Fibroblast of pulmonary artery (primary cell): ENCODE measurements around the gene ZFP64.
"Not testable (repeated sequence)": the region's sequence is repeated elsewhere in the genome, so short reads cannot be mapped to it uniquely, and the experiment has no call there.

Source experiments
- DNase-seq: peaks from one replicate; pipeline ENCODE4 v3.0.0-alpha.2; 2010; ENCODE audit warnings: low read depth
- H3K4me3 ChIP-seq: replicated peaks from 2 replicates; pipeline ENCODE4 v1.5.1; 2011; ENCODE audit warnings: low read depth, mild to moderate bottlenecking, control low read depth, low read length, moderate library complexity
- TF ChIP-seq, protein P1 (sequence below): IDR thresholded peaks from 2 replicates; pipeline ENCODE4 v1.5.1; 2011; ENCODE audit warnings: mild to moderate bottlenecking, control low read depth, low read length, inconsistent platforms; ENCODE audit errors: missing control alignments

Gene ZFP64

DNA sequence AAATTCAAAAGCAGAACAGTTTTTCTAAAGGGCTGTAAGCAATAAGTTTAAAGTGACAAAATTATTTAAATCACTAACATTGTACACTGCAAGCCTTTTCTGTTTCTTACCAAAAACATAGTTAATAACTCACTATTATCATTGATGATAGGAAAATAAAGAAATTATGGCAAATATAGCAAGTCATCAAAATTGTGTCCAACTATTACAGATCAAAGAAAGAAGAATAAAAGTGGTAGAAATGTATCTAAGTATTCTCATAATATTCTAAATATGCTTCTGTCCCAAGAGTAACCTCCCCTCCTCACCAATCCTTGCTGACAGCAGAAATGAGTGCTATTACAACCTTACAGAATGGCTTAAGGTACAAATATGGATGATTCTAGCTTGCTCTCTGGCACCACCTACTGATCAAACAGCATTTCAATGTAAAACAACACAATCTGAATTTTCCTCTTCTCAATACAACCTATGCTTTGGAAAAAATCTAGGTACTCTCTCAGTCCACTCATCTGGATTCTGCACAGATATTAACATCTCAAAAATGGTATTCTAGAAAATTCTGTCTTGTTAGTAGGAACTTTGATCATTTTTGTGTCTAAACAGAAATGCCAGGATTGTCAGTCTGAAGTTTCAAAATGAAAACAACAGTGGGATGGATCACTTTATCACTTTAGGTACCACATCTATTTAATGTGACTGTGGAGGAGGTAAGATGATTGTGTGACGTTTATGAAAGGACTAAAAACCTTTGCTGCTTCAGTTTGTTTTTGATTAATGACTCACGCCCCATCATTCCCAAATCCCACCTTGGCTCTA is 40.9 kb downstream of the ZFP64 start:
- H3K4me3 ChIP-seq, result no peak overlapping the region
- TF ChIP-seq, protein P1, sequence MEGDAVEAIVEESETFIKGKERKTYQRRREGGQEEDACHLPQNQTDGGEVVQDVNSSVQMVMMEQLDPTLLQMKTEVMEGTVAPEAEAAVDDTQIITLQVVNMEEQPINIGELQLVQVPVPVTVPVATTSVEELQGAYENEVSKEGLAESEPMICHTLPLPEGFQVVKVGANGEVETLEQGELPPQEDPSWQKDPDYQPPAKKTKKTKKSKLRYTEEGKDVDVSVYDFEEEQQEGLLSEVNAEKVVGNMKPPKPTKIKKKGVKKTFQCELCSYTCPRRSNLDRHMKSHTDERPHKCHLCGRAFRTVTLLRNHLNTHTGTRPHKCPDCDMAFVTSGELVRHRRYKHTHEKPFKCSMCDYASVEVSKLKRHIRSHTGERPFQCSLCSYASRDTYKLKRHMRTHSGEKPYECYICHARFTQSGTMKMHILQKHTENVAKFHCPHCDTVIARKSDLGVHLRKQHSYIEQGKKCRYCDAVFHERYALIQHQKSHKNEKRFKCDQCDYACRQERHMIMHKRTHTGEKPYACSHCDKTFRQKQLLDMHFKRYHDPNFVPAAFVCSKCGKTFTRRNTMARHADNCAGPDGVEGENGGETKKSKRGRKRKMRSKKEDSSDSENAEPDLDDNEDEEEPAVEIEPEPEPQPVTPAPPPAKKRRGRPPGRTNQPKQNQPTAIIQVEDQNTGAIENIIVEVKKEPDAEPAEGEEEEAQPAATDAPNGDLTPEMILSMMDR, result peak; percentile 89
- peak; percentile 71 for DNase-seq

DNA sequence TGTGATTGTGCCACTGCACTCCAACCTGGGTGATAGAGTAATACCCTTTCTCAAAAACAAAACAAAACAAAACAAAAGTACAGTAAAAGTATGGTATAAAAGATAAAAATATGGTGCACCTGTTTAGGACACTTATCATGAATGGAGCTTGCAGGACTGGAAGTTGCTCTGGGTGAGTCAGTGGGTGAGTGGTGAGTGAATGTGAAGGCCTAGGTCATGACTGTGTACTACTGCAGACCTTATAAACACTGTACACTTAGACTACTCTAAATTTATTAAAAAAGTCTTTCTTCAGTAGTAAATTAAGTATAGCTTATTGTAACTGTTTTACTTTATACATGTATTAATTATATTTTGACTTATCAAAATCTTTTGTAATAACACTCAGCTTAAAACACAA is 46.0 kb downstream of the ZFP64 start:
- DNase-seq, result no peak
- TF ChIP-seq, protein P1, result no peak
- H3K4me3 ChIP-seq, result no peak overlapping the region

DNA sequence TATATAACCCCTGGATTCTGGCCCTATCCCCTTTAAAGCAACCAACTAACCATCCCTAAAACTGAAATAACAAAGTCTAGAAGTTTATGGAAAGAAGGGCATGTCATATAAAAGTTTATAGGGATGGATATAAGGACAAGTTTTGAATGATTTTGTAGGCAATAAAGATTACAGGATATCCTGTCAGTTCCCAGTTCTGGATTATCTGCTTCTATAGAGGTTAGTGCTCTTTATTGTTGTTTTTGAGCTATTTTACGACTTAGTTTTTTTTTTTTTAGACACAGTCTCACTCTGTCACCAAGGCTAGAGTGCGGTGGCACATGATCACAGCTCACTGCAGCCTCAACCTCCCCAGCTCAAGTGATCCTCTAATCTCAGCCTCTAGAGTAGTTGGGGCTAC is 48.3 kb downstream of the ZFP64 start:
- no peak overlapping the region for H3K4me3 ChIP-seq
- no peak for DNase-seq
- TF ChIP-seq, protein P1, result no peak

DNA sequence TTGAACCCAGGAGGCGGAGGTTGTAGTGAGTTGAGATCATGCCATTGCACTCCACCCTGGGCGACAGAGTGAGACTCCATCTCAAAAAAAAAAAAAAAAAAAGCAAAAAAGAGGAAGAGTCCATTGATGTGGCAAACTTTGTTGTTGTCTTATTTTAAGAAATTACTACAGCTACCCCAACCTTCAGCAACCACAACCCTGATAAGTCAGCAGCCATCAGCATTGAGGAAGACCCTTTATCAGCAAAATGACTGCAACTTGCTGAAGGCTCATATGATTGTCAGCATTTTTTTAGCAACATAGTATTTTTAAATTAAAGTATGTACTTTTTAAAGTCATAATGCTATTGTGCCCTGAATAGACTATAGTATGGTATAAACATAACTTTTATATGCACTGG is 48.8 kb downstream of the ZFP64 start:
- no peak for DNase-seq
- TF ChIP-seq, protein P1, result no peak
- no peak overlapping the region for H3K4me3 ChIP-seq

DNA sequence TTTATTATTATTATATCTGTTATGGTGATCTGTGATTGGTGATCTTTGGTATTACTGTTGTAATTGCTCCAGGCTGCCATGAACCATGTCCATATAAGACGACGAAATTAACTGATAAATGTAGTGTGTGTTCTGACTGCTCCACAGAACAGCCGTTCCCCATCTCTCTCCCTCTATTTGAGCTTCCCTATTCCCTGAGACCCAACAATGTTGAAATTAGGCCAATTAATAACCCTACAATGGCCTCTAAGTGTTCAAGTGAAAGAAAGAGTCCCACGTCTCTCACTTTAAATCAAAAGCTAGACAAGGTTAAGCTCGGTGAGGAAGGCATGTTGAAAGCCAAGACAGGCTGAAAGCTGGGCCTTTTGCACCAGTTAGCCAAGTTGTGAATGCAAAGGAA is 51.6 kb downstream of the ZFP64 start:
- no peak for DNase-seq
- no peak overlapping the region for H3K4me3 ChIP-seq
- TF ChIP-seq, protein P1, result no peak

DNA sequence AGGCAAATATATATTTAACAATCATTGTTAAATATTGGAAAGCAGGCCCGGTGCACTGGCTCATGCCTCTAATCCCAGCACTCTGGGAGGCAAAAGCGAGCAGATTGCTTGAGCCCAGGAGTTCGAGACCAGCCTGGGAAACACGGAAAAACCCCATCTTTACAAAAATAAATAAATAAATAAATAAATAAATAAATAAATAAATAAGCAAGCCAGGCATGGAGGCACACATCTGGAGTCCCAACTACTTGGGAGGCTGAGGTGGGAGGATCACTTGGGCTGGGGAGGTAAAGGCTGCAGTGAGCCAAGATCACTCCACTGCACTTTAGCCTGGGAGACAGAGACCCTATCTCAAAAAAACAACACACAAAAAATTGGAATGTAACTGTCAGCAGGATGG is 53.7 kb downstream of the ZFP64 start:
- TF ChIP-seq, protein P1, result no peak
- no peak overlapping the region for H3K4me3 ChIP-seq
- DNase-seq, result no peak

DNA sequence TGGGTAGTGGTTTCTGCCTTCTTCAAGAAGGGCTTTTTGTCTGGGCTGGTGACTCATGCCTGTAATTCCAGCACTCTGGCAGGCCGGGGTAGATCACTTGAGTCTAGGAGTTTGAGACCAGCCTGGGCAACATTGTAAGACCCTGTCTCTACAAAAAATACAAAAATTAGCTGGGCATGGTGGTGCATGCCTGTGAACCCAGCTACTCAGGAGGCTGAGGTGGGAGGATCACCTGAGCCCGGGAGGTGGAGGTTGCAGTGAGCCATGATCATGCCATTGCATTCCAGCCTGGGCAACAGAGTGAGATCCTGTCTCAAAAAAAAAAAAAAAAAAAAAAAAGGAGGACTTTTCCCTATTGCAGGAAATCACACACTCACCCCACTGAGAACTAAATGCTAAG is 57.9 kb downstream of the ZFP64 start:
- H3K4me3 ChIP-seq, DNase-seq: not testable (repeated sequence)
